G401 (cell line): ENCODE data around the gene CYS1. TPM values are rescaled to one million over a fixed set of nuclear protein-coding genes. Genes with fewer than 3 reads are reported as not detected.
"Not testable (repeated sequence)": the region's sequence is repeated elsewhere in the genome, so short reads cannot be mapped to it uniquely, and the experiment has no call there.

Source experiments
- DNase-seq: peaks from one replicate; pipeline ENCODE4 v3.0.0-alpha.2; 2015; ENCODE audit warnings: low spot score
- in situ Hi-C: cut with HindIII; loops from 2 replicates; pipeline ENCODE4 v1.10.0; 2016; ENCODE audit warnings: low sequenced_read_pairs, mixed read lengths
- total RNA-seq: library from RNA; depleted of rRNA; stranded (reverse); fragments of >200 nt; shearing (Covaris generic); gene quantifications from 2 replicates; pipeline ENCODE4 v1.2.3, GENCODE V29; 2014; rRNA removed

Gene CYS1
- total RNA-seq, 1 experiment from 2014 or later = 11.2 TPM

DNA sequence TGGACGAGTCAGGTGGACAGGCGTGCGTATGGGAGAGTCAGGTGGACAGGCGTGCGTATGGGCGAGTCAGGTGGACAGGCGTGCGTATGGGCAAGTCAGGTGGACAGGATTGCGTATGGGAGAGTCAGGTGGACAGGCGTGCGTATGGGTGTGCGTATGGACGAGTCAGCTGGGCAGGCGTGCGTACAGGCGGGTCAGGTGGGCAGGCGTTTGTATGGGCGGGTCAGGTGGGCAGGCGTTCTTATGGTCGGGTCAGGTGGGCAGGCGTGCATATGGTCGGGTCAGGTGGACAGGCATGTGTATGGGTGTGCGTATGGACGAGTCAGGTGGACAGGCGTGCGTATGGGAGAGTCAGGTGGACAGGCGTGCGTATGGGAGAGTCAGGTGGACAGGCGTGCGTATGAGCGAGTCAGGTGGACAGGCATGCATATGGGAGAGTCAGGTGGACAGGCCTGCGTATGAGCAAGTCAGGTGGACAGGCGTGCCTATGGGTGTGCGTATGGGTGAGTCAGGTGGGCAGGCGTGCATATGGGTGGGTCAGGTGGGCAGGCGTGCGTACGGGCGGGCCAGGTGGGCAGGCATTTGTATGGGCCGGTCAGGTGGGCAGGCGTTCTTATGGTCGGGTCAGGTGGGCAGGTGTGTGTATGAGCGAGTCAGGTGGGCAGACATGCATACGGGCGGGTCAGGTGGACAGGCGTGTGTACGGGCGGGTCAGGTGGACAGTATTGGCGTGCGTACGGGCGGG lies 69.2 kb downstream of the CYS1 start:
- in situ Hi-C loops, DNase-seq: not testable (repeated sequence)

DNA sequence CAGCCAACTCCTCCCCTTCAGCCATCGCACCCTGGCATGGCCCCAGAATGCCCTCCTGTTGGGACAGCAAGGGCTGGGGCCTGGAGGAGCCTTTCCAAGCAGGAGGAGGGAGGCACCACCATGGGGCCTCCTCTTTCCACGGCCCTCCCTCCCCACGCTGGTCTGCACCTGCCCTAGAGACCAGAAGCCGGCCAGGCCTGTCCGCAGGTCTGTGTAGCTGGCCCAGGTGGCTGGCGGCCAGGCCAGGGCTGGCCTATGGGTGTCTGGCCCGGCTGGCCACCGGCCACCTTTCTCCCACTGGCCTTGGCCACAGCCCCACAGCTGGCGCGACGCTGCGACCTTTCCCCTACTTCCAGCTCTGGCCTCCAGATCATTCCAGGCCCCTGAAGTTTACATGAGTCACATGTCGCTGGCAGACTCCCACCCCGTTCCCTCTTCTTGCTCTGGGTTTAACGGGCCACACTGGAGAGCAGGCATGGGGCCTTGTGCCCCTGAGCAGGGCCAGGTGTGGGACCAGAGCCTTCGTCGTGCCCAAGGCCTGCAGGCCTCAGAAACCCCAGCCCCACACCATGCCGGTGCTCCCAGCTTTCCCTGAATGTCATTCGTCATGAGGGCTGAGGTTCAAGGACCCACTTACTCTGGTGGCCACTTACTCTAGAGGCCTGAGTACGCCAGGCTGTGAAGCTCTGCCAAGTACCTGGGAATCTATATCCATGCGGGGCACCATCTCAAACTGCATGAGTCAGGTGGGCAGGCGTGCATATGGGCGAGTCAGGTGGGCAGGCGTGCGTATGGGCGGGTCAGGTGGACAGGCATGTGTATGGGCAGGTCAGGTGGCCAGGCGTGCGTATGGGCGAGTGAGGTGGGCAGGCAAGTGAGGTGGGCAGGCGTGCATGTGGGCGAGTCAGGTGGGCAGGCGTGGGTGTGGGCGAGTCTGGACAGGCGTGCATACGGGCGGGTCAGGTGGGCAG lies 70.1 kb downstream of the CYS1 start:
- in situ Hi-C loops = no loop called here
- DNase-seq = no peak

DNA sequence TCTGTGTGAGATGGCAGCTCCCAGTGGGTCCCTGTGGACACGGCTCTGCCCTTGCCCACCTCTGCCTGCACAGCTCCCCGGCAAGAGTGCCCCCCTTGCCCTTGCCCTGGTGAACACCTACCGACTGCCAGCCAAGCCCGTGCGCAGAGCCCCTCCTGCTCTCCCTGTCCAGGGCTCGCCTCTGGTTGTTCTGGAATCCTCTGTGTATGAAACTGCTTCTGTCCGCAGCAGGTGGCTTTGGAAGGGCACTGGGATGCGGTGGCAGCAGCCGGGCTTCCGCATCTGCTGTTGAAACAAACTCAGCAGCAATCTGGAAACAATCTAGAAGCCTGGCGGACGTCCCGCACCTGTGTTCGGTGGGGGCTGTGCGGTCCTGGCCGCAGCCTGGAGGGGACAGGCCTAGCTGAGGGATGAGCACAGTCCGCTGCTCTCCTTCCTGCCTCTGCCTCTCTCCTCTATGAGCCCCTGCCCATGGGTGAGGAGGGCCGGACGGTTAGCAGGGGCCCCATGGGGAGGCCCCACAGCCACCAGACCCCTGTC lies 70.9 kb downstream of the CYS1 start:
- in situ Hi-C loops = no loop called here

DNA sequence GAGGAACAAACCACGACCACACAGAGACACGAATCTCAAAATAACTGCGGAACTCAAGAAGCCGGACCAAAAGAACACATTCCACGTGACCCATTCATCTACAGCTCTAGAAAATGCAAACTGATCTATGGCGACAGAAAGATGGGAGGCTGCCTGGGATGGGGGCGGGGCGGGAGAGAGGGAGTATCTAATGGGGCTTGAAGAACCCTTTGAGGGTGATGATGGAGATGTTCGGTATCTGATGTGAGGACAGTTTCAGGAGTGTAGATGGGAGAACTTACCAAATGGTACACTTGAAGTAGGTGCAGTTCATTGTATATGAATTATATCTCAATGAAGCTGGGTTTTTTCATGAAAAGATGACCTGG lies 71.4 kb downstream of the CYS1 start:
- DNase-seq = no peak
- in situ Hi-C loops = no loop called here

More for the DNA sequence above, 70.9 kb downstream of the CYS1 start:
- DNase-seq = no peak

DNA sequence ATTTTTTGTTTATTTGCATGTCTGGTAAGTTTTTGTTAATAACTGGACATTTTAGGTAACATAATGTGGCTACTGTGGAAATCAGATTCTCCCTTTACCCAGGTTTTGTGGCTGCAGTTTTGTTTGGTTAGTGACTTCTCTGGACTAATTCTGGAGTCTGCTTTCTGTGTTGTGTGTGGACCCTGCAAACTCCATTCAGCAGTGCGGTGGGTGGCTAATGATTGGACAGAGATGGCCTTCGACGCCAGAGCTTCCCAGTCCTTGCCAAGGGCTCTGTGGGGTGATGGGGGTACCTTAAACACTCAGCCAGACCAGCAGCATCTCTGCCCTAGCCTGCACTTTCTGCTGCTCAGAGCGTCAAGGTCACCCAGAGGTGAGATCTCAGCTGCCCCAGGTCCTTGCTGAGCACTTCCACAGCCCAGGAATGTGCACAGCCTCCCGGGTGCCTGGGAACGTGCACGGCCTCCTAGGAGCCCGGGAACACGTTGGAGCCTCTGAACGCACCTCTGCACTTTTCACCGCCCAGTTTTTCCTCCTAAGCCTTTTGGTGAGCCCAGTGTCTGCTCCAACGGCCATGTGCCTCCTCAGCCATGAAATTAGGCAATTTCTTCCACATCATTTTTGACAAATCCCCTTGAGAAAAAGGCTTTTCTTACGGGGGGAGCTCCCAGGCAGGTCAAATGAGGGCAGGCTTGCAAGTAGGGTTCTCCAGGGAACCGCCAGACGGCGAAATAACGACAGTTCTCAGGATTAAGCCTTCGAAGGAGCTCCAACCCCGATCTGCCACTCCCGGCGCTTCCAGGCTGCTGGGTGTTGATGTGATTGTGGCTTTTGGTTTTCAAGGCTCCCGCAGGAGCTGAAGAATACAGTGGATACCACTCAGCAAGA lies 72.0 kb downstream of the CYS1 start:
- DNase-seq = no peak
- in situ Hi-C loops = no loop called here

DNA sequence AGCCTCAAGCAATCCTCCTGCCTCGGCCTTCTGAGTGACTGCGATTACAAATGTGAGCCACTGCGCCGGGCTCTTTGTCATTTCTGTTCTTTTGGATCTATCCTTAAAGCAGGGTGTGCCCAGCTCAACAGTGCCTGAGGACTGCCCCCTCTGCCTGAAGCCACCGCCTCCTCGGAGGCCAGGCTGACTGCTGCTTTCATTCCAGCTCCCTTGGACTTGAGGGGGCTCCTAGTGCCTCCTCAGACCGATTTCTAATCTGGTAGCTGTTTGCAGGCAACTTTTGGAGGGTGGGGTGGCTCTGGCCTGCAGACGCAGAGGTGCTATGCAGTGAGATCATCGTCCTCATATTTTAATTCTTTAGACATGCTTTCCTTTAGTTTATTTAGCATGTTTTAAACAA lies 72.8 kb downstream of the CYS1 start:
- in situ Hi-C loops = no loop called here
- no peak for DNase-seq

Other genes starting within 250 kb of the CYS1 start
- gene TAF1B, start 236.9 kb downstream of the CYS1 start, total RNA-seq = 56.1 and 70.7 TPM in 2 replicates
- 0.14 and 0.98 TPM in 2 replicates for gene GRHL1, start 128.7 kb downstream of the CYS1 start, total RNA-seq
- gene KLF11, start 36.9 kb downstream of the CYS1 start, total RNA-seq = 4.4 and 6.9 TPM in 2 replicates
- 17.8 and 21.9 TPM in 2 replicates for gene RRM2, start 42.3 kb upstream of the CYS1 start, total RNA-seq
- gene HPCAL1, start 222.5 kb upstream of the CYS1 start, total RNA-seq = 12.7 and 34.8 TPM in 2 replicates